ENCODE data around the gene ZC3HAV1. TPM values are rescaled to one million over a fixed set of nuclear protein-coding genes. Genes with fewer than 3 reads are reported as not detected.

Gene ZC3HAV1
- total RNA-seq, 2 donors from 2014 or later: 67.6 to 76.0 TPM

DNA sequence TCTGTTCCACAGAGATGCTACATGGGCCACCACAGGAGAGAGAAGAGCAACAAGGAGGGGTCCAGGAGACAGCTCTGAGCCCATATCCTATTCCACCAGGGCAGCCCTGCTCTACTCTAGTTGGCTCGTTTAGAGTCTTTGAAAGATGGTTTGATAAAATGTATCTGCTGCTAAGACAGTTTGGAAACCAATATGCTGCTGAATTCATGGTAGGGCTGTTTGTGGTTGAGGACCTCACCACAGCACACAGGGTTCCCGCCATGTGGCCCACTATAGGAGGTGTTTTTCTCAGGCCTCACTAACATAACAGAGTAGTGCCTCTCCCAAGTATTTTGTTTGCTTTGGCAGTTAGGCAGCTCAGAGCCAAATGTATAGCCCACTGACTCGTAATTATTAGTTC lies 37.8 kb downstream of the ZC3HAV1 start:
- TF ChIP-seq, protein P1, sequence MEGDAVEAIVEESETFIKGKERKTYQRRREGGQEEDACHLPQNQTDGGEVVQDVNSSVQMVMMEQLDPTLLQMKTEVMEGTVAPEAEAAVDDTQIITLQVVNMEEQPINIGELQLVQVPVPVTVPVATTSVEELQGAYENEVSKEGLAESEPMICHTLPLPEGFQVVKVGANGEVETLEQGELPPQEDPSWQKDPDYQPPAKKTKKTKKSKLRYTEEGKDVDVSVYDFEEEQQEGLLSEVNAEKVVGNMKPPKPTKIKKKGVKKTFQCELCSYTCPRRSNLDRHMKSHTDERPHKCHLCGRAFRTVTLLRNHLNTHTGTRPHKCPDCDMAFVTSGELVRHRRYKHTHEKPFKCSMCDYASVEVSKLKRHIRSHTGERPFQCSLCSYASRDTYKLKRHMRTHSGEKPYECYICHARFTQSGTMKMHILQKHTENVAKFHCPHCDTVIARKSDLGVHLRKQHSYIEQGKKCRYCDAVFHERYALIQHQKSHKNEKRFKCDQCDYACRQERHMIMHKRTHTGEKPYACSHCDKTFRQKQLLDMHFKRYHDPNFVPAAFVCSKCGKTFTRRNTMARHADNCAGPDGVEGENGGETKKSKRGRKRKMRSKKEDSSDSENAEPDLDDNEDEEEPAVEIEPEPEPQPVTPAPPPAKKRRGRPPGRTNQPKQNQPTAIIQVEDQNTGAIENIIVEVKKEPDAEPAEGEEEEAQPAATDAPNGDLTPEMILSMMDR (conservative IDR thresholded peaks at IDR 0.05): no peak
- H3K27ac ChIP-seq (ENCODE audit: low read depth, low read length): no peak overlapping the region
- H3K4me1 ChIP-seq (ENCODE audit: control insufficient read depth, insufficient read depth, low read length): peaks cover 3% of the 10 kb centered on the region
- peaks cover 80% of the 10 kb centered on the region for H3K36me3 ChIP-seq (ENCODE audit: control insufficient read depth, insufficient read depth, low read length)
- Mint-ChIP-seq H3K4me1 (peaks cover 7% of the 10 kb centered on the region), H3K4me3 (no peak overlapping the region), H3K27ac (peak overlapping the region; percentile 48), H3K27me3 (ENCODE audit: insufficient read depth) (no peaks in the 10 kb centered on the region), H3K36me3 (ENCODE audit: low read depth) (peaks cover 82% of the 10 kb centered on the region), H3K9me3 (no peaks in the 10 kb centered on the region)
- H3K27me3 ChIP-seq (ENCODE audit: control insufficient read depth, insufficient read depth, low read length, poor library complexity, severe bottlenecking): no peaks in the 10 kb centered on the region
- no peak for DNase-seq
- H3K4me3 ChIP-seq (ENCODE audit: low read length): no peak overlapping the region
- WGBS, 2 experiments (ENCODE audit: insufficient coverage in 1 of 2, insufficient read length in 1 of 2): 97 to 100% methylated on average over 1 to 3 of the region's 3 CpGs
- no peaks in the 10 kb centered on the region for H3K9me3 ChIP-seq (ENCODE audit: control insufficient read depth, low read length)
- no peak overlapping the region for H3K9ac ChIP-seq (ENCODE audit: extremely low read depth, low read length, poor library complexity, severe bottlenecking)

DNA sequence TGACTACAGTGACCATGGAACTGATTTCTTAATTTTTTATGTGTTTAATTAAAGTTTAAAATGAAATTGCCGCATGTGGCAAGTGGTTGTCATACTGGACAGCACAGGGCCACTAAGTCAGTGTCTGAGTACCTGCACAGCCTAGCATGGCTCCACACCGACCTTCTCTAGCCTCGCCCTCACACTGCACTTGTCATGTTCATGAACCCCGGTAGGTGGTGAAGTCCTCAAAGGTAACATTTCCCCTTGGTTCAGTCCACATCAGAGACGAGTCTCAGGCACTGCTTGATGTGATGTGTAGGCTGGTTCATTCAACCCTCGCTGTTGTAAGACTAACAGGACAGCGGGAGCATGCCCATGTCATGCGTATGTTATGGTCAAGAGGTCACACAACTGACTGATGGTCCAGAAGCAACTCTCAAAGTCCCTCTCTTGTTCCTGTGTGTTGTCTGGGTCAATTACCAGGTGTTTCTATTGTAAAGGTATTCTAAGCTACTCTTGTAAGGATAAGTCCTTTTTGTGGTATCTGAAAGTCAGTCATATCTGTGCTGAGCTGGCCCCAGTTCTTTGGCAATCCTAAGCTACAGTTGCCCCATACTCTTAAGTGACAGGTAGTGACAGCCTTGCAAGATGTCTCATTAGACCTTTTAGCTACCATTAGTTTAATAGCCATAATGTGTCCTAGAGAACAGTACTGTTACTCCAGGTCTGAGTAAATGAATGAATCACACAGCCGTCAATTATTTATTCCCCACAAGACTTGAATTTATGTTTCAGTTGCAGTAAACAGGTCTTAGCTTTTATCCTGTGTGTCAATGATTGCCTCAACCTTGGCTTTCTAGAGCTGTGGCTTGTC lies 40.7 kb downstream of the ZC3HAV1 start:
- Mint-ChIP-seq H3K4me1 (no peaks in the 10 kb centered on the region), H3K9me3 (no peaks in the 10 kb centered on the region), H3K4me3 (no peak overlapping the region), H3K27ac (no peak overlapping the region), H3K27me3 (ENCODE audit: insufficient read depth) (no peaks in the 10 kb centered on the region), H3K36me3 (ENCODE audit: low read depth) (peaks cover 86% of the 10 kb centered on the region)
- 94 to 100% methylated on average over 6 to 9 of the region's 9 CpGs for WGBS, 2 experiments (ENCODE audit: insufficient coverage in 1 of 2, insufficient read length in 1 of 2)
- TF ChIP-seq, protein P1 (conservative IDR thresholded peaks at IDR 0.05): no peak
- no peak overlapping the region for H3K9ac ChIP-seq (ENCODE audit: extremely low read depth, low read length, poor library complexity, severe bottlenecking)
- H3K27me3 ChIP-seq (ENCODE audit: control insufficient read depth, insufficient read depth, low read length, poor library complexity, severe bottlenecking): no peaks in the 10 kb centered on the region
- no peak overlapping the region for H3K4me3 ChIP-seq (ENCODE audit: low read length)
- no peaks in the 10 kb centered on the region for H3K9me3 ChIP-seq (ENCODE audit: control insufficient read depth, low read length)
- no peak overlapping the region for H3K27ac ChIP-seq (ENCODE audit: low read depth, low read length)
- H3K36me3 ChIP-seq (ENCODE audit: control insufficient read depth, insufficient read depth, low read length): peaks cover 89% of the 10 kb centered on the region
- H3K4me1 ChIP-seq (ENCODE audit: control insufficient read depth, insufficient read depth, low read length): no peaks in the 10 kb centered on the region
- no peak for DNase-seq

DNA sequence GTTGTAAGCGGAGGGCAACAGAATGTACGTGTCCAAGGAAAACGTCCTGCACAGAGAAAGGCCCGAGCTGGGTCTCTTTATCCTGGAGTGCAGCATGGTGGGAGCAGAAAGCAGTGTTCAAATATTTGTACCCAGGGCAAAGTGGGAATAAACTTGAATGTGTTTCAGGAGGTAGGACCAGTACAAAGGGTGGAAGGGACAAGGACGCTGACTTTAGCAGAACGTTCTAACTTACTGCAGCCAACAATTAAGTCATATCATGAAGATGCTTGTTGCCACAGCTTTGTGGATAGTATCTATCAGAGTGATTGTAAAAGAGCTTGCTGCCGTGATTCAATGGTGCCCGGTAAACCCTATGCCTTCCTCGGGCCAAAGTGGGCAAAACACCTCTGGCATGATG lies 43.2 kb downstream of the ZC3HAV1 start:
- Mint-ChIP-seq H3K4me3 (no peak overlapping the region), H3K9me3 (no peaks in the 10 kb centered on the region), H3K27me3 (ENCODE audit: insufficient read depth) (no peaks in the 10 kb centered on the region), H3K4me1 (no peaks in the 10 kb centered on the region), H3K27ac (peak overlapping the region; percentile 30), H3K36me3 (ENCODE audit: low read depth) (peaks cover 79% of the 10 kb centered on the region)
- H3K9me3 ChIP-seq (ENCODE audit: control insufficient read depth, low read length): no peaks in the 10 kb centered on the region
- peaks cover 88% of the 10 kb centered on the region for H3K36me3 ChIP-seq (ENCODE audit: control insufficient read depth, insufficient read depth, low read length)
- WGBS, 2 experiments (ENCODE audit: insufficient coverage in 1 of 2, insufficient read length in 1 of 2): 94% methylated on average over 7 to 9 of the region's 9 CpGs
- no peak overlapping the region for H3K9ac ChIP-seq (ENCODE audit: extremely low read depth, low read length, poor library complexity, severe bottlenecking)
- no peaks in the 10 kb centered on the region for H3K27me3 ChIP-seq (ENCODE audit: control insufficient read depth, insufficient read depth, low read length, poor library complexity, severe bottlenecking)
- no peaks in the 10 kb centered on the region for H3K4me1 ChIP-seq (ENCODE audit: control insufficient read depth, insufficient read depth, low read length)
- no peak for DNase-seq
- no peak overlapping the region for H3K27ac ChIP-seq (ENCODE audit: low read depth, low read length)
- no peak overlapping the region for H3K4me3 ChIP-seq (ENCODE audit: low read length)
- TF ChIP-seq, protein P1 (conservative IDR thresholded peaks at IDR 0.05): no peak
